GM19035 (cell line): Measurements from ENCODE around the gene SPTLC2.
"Not testable (repeated sequence)": the region's sequence is repeated elsewhere in the genome, so short reads cannot be mapped to it uniquely, and the experiment has no call there.

Source experiments
- ATAC-seq: cut with Tn5 transposase; IDR thresholded peaks from one replicate; pipeline ENCODE4 v1.9.1; 2021; ENCODE audit not compliant: unreplicated experiment

SPTLC2 gene

GRCh38 chr14:77616454-77617229, at the start of gene SPTLC2:
Gene SPTLC2 (minus strand): TSS chr14:77616637. CDS start chr14:77616579, 58 bp downstream.
- ATAC-seq, result peak; percentile 94

DNA sequence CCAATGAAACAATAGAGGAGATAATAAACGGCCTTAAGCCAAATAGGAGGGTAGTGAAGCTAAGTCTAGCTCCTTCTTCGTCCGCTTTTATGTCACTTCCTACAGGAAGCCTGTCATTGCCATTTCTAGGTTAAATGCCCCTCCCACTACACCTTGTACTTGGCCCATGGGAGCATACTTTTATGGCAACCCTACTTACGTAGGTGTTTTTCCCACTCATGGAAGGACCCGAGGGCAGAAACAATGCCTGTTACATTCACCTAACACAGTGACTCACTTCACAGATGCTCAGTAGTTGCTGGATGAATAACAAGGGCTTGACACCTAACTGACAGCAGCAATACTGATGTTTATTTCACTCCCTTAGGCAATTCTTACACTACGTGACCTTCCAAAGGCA, 46.9 kb upstream of the SPTLC2 start:
- no peak for ATAC-seq

GRCh38 chr14:77661562-77661961, 45.1 kb upstream of the SPTLC2 start:
- not testable (repeated sequence) for ATAC-seq

- ATAC-seq, result no peak
Observed at GRCh38 chr14:77660754-77661153, 44.3 kb upstream of the SPTLC2 start.

GRCh38 chr14:77659831-77660230, 43.4 kb upstream of the SPTLC2 start:
- ATAC-seq, result no peak

- ATAC-seq, result no peak
Observed at GRCh38 chr14:77657280-77657679, 40.8 kb upstream of the SPTLC2 start.

DNA sequence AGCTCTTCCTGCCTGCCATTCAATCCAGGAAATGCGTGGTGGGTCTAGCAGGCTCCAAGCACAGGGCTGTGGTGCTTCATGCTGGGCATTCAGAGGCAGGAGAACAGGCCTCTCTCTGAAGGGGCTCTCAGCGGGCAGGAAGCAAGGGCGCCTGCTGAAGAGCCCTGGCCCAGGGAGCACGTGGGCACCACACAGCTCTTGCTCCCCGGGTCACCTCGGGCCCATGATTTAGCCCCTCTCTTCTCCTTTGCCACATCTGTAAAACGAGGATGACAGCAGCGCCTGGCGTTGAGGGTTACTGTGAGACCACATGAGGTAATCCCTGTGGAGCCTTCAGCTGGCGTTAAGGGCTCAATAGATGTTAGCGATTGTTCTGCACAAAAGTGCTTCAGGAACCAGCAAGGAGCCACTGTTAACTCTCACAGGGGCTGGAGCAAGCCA, 37.6 kb upstream of the SPTLC2 start:
- ATAC-seq, result no peak

DNA sequence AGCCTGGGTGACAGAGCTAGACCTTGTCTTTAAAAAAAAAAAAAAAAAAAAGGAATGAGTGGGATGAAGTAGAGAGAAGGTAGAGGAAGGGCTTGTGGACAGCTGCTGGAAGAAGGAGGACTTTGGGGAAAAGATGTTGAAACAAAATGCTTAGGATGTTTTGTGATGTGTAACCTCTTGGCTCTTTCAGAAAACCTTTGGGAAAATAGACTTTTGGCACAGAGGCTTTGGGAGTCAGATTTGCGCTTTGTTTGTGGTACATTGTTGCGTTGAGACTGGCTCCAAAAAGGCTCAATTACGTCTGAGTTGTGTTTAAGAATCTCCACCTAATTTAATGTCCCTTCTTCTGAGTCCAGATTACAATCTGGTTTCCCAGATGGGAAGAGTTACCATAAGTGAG, 32.9 kb upstream of the SPTLC2 start:
- ATAC-seq, result no peak

GRCh38 chr14:77648520-77649200, 32.2 kb upstream of the SPTLC2 start:
- no peak for ATAC-seq

DNA sequence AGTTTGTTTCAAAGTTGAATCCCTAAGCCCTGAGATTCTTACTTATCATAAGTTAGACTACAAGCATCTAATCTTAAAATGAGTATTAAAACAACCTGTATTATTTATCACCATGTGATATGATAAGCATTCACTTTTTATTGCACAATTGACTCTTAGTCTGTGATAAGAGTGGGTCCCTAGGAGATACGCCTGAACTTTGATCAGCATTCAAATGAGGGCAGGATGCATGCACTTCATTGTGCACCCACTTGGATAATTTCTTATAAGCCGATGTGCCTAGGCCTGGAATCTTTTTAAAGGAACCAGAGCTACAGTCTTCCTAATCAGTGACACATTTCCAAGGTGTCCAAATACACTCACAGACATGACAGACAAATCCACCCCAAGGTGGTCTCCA, 31.4 kb upstream of the SPTLC2 start:
- ATAC-seq, result no peak

GRCh38 chr14:77646907-77647306, 30.5 kb upstream of the SPTLC2 start:
- no peak for ATAC-seq

- no peak for ATAC-seq
Observed at GRCh38 chr14:77645520-77646230, 29.2 kb upstream of the SPTLC2 start.

DNA sequence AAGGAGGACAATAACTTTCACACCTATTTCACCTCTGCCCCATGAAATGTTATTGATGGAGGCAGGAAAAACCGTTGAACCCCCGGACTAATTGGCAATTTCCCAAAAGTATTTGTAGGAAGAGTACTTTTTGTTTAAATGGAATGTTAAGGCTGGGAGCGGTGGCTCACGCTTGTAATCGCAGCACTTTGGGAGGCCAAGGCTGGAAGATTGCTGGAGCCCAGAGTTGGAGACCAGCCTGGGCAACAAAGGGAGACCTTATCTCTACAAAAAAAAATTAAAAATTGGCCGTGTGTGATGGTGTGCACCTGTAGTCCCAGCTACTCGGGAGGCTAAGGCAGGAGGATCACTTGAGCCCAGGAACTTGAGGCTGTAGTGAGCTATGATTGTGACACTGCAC, 26.0 kb upstream of the SPTLC2 start:
- no peak for ATAC-seq

- ATAC-seq, result peak; percentile 76
Observed at GRCh38 chr14:77641534-77642341, 25.3 kb upstream of the SPTLC2 start.

- peak; percentile 33 for ATAC-seq
Observed at GRCh38 chr14:77640756-77641533, 24.5 kb upstream of the SPTLC2 start.

DNA sequence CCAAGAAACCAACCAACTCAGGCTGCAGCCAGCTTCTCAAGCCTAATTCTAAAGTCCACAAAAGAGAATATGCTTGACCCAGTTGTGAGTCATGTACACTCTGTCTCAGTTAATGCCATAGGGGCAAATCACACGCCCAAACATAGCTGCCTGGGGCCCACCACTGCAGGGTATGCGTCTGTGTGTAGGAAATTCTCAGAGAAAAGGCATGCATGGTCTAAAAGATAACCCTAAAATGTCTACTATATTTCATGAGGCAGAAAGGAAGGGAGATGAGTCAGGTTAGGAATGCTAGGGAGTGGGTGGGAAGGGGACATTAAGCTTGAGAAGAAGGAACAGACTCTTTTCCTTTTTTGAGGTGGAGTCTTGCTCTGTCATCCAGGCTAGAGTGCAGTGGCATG, 22.3 kb upstream of the SPTLC2 start:
- no peak for ATAC-seq

DNA sequence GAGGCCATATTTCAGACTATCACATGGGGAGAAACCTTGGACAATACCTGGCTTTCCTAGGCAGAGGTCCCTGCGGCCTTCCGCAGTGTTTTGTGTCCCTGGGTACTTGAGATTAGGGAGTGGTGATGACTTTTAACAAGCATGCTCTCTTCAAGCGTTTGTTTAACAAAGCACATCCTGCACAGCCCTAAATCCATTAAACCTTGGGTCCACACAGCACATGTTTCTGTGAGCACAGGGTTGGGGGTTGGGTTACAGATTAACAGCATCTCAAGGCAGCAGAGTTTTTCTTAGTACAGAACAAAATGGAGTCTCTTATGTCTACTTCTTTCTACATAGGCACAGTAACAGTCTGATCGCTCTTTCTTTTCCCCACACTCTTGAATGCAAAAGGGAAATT, 19.4 kb upstream of the SPTLC2 start:
- not testable (repeated sequence) for ATAC-seq

- ATAC-seq, result not testable (repeated sequence)
Observed at GRCh38 chr14:77635466-77635865, 19.0 kb upstream of the SPTLC2 start.

GRCh38 chr14:77630111-77630510, 13.7 kb upstream of the SPTLC2 start:
- ATAC-seq, result no peak

DNA sequence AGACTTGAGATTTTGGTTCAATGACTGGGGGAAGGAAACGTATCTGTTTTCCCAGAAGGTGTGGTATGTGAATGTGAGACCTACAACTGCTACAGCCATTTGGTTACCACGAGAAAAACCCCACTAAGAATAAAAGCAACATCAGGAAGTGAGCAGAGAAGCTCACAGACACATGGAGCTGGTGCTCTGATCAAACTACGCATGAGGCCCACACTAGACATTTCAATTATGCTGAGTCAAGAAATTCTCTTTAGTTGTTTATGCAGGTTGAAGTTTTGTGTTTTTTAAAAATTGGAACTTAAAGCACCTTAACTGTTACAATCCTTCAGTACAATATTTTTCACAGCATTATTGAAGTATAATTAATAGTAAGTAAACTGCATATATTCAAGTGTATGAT, 8.9 kb upstream of the SPTLC2 start:
- no peak for ATAC-seq
